CD4-positive, CD25-positive, alpha-beta regulatory T cell (primary cell): ENCODE measurements around the gene OASL. TPM values are rescaled to one million over a fixed set of nuclear protein-coding genes. Genes with fewer than 3 reads are reported as not detected.

Experiments
- ATAC-seq, 2 donors: fragments of 150-1000 bp; cut with Tn5 transposase; one replicate each; pipeline ENCODE4 v1.10.0; 2021; ENCODE audit warnings: low read depth in 2 of 2, moderate number of reproducible peaks in 2 of 2, moderate library complexity in 1 of 2
- DNase-seq, 3 donors: peaks; one replicate each; pipeline versions ENCODE4 v3.0.0 to v3.0.0-alpha.2; 2012 to 2022; ENCODE audit warnings: mixed read lengths in 1 of 3
- H3K27ac ChIP-seq: one replicate; pipeline ENCODE4 v1.7.0; 2013; ENCODE audit warnings: mild to moderate bottlenecking, low read length; ENCODE audit not compliant: insufficient read depth, poor library complexity, severe bottlenecking
- H3K27me3 ChIP-seq: one replicate; pipeline ENCODE4 v1.7.0; 2013; ENCODE audit warnings: low read length; ENCODE audit not compliant: control insufficient read depth, insufficient read depth
- H3K36me3 ChIP-seq: one replicate; pipeline ENCODE4 v1.7.0; 2013; ENCODE audit warnings: mild to moderate bottlenecking, low read length, moderate library complexity; ENCODE audit not compliant: control insufficient read depth, insufficient read depth
- H3K4me1 ChIP-seq: 2 replicates; pipeline ENCODE4 v1.7.0; 2013; ENCODE audit warnings: mild to moderate bottlenecking, low read length; ENCODE audit not compliant: insufficient read depth, control insufficient read depth, poor library complexity, severe bottlenecking
- H3K4me3 ChIP-seq: one replicate; pipeline ENCODE4 v1.7.0; 2013; ENCODE audit warnings: low read depth, mild to moderate bottlenecking, low read length, moderate library complexity
- H3K9me3 ChIP-seq, 2 experiments: 1 replicate in 1 of 2; 2 replicates in 1 of 2; pipeline ENCODE4 v1.7.0; 2013; ENCODE audit warnings: low read length in 2 of 2, mild to moderate bottlenecking in 1 of 2, moderate library complexity in 1 of 2; ENCODE audit not compliant: control insufficient read depth in 2 of 2
- H3K27ac Mint-ChIP-seq, 3 donors: one replicate each; pipeline ENCODE4 v1.8.0; 2020 to 2022; ENCODE audit warnings: mild to moderate bottlenecking in 3 of 3, mixed read lengths in 3 of 3, moderate library complexity in 2 of 3
- H3K27me3 Mint-ChIP-seq: one replicate; pipeline ENCODE4 v1.8.0; 2022; ENCODE audit warnings: mild to moderate bottlenecking, mixed read lengths
- H3K36me3 Mint-ChIP-seq: one replicate; pipeline ENCODE4 v1.8.0; 2020; ENCODE audit warnings: mixed read lengths
- H3K4me1 Mint-ChIP-seq, 4 donors: one replicate each; pipeline ENCODE4 v1.8.0; 2020 to 2022; ENCODE audit warnings: mixed read lengths in 4 of 4, mild to moderate bottlenecking in 1 of 4
- H3K4me3 Mint-ChIP-seq, 4 donors: one replicate each; pipeline ENCODE4 v1.8.0; 2020 to 2022; ENCODE audit warnings: mild to moderate bottlenecking in 4 of 4, mixed read lengths in 4 of 4, moderate library complexity in 3 of 4
- H3K9me3 Mint-ChIP-seq, 7 donors: one replicate each; pipeline ENCODE4 v1.8.0; 2020 to 2022; ENCODE audit warnings: mixed read lengths in 7 of 7, mild to moderate bottlenecking in 3 of 7, moderate library complexity in 2 of 7
- polyA plus RNA-seq, 4 donors: library from polyadenylated mRNA; unstranded; fragments of 300-500 nt; fragmentation: Illumina TruSeq; gene quantifications; one replicate each; pipeline ENCODE4 v1.2.3, GENCODE V29; 2021
- total RNA-seq: library from RNA; stranded (reverse); gene quantifications from one replicate; pipeline ENCODE4 v1.2.3, GENCODE V29; 2022

Gene OASL
- total and polyA plus RNA-seq, 5 donors from 2014 or later = 9.0 to 19.3 (median 11.7) TPM

DNA sequence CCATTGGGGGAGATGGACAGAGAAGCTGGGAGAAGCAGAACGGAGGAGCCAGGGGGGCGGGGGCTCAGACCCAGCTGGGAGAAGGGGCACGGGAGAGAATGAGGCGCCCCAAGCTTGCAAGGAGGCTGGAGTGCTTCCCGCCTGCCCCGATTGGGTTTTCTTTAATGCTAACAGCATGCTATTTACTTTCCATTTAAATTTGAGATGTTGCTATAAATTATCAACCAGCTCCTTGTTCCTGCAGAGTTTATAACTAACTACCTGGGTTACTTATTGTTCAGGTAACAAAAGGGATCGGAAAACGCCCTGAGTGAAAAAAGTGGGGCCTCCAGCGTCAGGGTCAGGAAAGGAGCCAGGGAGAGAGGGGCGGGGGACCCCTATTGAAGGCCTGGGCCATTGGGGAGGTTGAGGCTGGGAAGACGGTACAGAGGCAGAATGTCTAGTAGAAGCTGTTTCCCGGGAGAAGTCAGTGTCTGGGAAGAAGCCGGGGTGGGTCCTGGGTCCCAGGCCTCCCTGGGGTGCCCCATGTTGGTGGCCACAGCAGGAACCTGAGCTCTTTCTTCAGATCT lies 58.2 kb downstream of the OASL start:
- ATAC-seq (no peak), DNase-seq (no peak)
- H3K4me3 Mint-ChIP-seq = no peak overlapping the region
- no peak overlapping the region for H3K27ac Mint-ChIP-seq
- H3K4me1 Mint-ChIP-seq = no peaks in the 10 kb centered on the region
- H3K9me3 ChIP-seq = no peaks in the 10 kb centered on the region
- no peaks in the 10 kb centered on the region for H3K9me3 Mint-ChIP-seq
- no peaks in the 10 kb centered on the region for H3K36me3 Mint-ChIP-seq
- peaks cover 11% of the 10 kb centered on the region for H3K27me3 Mint-ChIP-seq
- no peaks in the 10 kb centered on the region for H3K36me3 ChIP-seq
- no peaks in the 10 kb centered on the region for H3K27me3 ChIP-seq
- H3K4me3 ChIP-seq = no peak overlapping the region
- no peak overlapping the region for H3K27ac ChIP-seq
- no peaks in the 10 kb centered on the region for H3K4me1 ChIP-seq

DNA sequence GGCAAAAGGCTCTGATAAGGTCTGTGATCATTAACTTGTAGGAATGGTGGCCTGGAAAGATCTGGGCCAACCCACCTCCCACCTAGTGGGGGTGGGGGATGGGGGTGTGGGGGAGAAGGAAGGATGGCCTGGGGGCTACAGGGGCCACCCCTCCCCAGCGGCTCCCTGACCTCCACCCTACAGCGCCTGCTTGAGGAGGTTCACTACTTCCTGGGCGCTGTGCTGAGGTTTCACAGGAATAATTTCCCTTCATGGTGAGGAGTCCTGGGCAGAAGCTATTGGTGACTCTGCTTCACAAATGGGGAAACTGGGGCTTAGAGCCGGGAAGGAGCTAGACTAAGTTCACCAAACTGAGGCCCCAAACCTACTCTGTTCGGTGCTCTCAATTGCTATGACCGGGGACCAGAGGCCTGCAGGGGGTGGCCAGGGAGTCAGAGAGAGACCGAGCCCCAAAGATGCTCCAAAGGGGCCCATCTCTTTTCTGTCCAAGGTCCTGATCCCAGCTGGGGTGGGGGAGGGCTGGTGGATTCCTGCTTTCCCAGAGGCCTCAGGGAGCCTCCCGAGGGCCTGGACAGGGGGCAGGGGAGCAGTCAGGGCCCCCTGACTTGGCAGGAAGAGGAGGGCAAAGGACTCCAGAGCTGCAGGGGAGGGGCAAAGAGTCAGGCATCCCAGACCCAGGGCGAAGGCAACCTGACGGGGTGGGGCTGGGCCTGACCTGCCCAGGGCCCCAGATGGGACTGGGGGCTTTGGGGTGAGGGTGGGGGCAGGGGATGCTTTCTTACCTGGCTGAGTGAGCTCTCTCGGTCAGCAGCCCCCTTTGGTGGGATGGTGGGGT lies 59.0 kb downstream of the OASL start:
- Mint-ChIP-seq H3K4me3 (no peak overlapping the region), H3K27ac (peak overlapping the region in 1 of 3 donors; percentile 14), H3K9me3 (no peaks in the 10 kb centered on the region), H3K27me3 (peaks cover 11% of the 10 kb centered on the region), H3K36me3 (no peaks in the 10 kb centered on the region), H3K4me1 (no peaks in the 10 kb centered on the region)
- no peak overlapping the region for H3K4me3 ChIP-seq
- no peaks in the 10 kb centered on the region for H3K9me3 ChIP-seq
- no peak for DNase-seq
- no peak overlapping the region for H3K27ac ChIP-seq
- no peak for ATAC-seq
- no peaks in the 10 kb centered on the region for H3K36me3 ChIP-seq
- no peaks in the 10 kb centered on the region for H3K27me3 ChIP-seq
- no peaks in the 10 kb centered on the region for H3K4me1 ChIP-seq

DNA sequence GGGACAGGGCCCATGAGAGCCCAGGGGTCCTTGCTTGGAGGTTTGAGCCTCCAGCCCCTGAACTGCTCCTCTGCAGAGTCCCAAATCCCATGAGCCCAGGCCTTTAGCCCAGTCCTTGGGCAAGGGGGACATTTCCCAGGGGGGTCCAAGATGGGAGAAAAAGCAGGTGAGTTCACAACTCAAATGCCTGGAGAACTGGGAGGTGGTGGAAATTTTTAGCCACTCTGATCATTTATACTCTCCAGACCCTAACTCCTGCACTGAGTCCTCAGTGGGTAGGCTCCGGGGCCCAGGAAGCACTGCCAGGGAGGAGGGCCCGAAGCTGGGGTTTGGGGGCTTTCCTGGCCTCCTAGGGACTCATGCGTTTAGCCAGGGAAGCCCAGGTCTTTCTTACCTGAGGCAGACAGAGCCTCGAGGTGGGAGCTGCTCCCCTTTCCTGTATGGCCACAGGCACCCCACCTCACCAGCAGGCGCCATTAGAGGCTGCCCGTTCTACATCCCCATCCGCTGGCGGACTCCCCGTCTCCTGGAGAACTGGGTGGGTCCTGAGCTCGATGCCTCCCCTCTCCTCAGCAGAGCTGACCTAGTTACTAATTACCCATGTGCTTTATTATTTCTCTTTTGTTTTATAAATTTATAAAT lies 59.7 kb downstream of the OASL start:
- Mint-ChIP-seq H3K9me3 (no peaks in the 10 kb centered on the region), H3K4me3 (no peak overlapping the region), H3K36me3 (no peaks in the 10 kb centered on the region), H3K27me3 (peaks cover 11% of the 10 kb centered on the region), H3K27ac (no peak overlapping the region), H3K4me1 (no peaks in the 10 kb centered on the region)
- Histone ChIP-seq H3K4me3 (no peak overlapping the region), H3K36me3 (no peaks in the 10 kb centered on the region), H3K4me1 (no peaks in the 10 kb centered on the region), H3K27ac (no peak overlapping the region), H3K27me3 (no peaks in the 10 kb centered on the region), H3K9me3 (no peaks in the 10 kb centered on the region)
- no peak for DNase-seq
- ATAC-seq = no peak

DNA sequence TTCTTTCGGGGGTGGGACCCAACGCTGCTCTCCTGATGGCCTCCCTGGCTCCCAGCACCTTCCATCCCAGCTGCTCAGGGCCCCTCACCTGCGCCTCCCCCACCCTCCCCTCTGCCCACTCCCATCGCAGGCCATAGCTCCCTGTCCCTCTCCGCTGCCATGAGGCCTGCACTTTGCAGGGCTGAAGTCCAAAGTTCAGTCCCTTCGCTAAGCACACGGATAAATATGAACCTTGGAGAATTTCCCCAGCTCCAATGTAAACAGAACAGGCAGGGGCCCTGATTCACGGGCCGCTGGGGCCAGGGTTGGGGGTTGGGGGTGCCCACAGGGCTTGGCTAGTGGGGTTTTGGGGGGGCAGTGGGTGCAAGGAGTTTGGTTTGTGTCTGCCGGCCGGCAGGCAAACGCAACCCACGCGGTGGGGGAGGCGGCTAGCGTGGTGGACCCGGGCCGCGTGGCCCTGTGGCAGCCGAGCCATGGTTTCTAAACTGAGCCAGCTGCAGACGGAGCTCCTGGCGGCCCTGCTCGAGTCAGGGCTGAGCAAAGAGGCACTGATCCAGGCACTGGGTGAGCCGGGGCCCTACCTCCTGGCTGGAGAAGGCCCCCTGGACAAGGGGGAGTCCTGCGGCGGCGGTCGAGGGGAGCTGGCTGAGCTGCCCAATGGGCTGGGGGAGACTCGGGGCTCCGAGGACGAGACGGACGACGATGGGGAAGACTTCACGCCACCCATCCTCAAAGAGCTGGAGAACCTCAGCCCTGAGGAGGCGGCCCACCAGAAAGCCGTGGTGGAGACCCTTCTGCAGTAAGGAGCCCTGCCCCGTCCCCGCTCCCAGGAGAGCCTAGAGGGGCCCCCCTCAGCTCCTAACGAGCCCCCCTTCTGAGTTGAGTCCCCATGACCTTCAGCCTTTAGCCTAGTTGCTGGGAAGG lies 60.5 kb downstream of the OASL start, which contains the start of gene HNF1A:
TSS of gene HNF1A (plus strand) at position 248 of the 924 bp plus-strand sequence. CDS start at position 474, 226 bp downstream.
- no peak within 1 kb of the TSS for H3K27ac ChIP-seq
- H3K4me1 Mint-ChIP-seq = no peaks in the 10 kb centered on the region
- no peaks in the 10 kb centered on the region for H3K9me3 ChIP-seq
- peaks cover 10% of the 10 kb centered on the region for H3K27me3 Mint-ChIP-seq
- H3K36me3 ChIP-seq = no peaks in the 10 kb centered on the region
- DNase-seq (no peak), ATAC-seq (no peak)
- no peaks in the 10 kb centered on the region for H3K36me3 Mint-ChIP-seq
- H3K27ac Mint-ChIP-seq = no peak within 1 kb of the TSS
- H3K4me1 ChIP-seq = no peaks in the 10 kb centered on the region
- no peaks in the 10 kb centered on the region for H3K9me3 Mint-ChIP-seq
- H3K27me3 ChIP-seq = no peaks in the 10 kb centered on the region
- no peak within 1 kb of the TSS for H3K4me3 ChIP-seq
- no peak within 1 kb of the TSS for H3K4me3 Mint-ChIP-seq

GRCh38 chr12:120977531-120978295 lies 61.3 kb downstream of the OASL start:
- Histone ChIP-seq H3K4me1 (no peaks in the 10 kb centered on the region), H3K9me3 (no peaks in the 10 kb centered on the region), H3K4me3 (no peak overlapping the region), H3K27ac (no peak overlapping the region), H3K36me3 (no peaks in the 10 kb centered on the region), H3K27me3 (no peaks in the 10 kb centered on the region)
- DNase-seq = no peak
- Mint-ChIP-seq H3K4me1 (no peaks in the 10 kb centered on the region), H3K4me3 (no peak overlapping the region), H3K9me3 (no peaks in the 10 kb centered on the region), H3K27ac (no peak overlapping the region), H3K27me3 (peaks cover 6% of the 10 kb centered on the region), H3K36me3 (no peaks in the 10 kb centered on the region)
- no peak for ATAC-seq

DNA sequence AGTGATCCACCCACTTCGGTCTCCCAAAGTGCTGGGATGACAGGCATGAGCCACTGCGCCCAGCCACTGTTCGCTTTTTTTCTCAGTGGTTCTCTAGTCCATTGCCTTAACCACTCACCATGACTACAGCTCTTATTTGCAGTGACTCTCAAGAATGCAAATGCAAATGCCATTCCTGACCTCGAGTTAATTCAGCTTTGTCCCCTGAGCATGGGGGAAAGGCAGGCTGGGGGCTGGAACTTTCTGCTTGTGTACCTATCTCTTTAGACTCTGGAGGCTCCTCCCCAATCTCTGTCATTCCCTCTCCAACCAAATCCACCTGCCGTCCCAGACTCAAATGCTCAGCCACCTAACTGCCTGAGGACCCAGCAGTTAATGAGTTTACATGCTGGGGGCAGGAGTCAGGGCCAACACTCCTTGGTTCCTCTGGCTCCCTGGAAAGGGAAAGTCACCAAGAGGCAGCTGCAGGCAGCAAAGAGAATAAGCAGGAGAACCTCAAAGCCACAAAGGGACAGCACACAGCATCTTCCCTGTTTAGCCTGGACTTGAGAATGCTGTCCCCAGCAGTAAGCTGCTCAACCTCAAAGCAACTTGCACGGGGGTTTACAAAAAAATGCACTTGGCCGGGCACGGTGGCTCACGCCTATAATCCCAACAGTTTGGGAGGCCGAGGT lies 66.0 kb downstream of the OASL start:
- Mint-ChIP-seq H3K27me3 (peaks cover 17% of the 10 kb centered on the region), H3K4me3 (peak overlapping the region in 1 of 4 donors; percentile 62), H3K36me3 (no peaks in the 10 kb centered on the region), H3K9me3 (no peaks in the 10 kb centered on the region), H3K27ac (no peak overlapping the region), H3K4me1 (peaks cover 0 to 9% (median 2%) of the 10 kb centered on the region in 4 donors)
- no peak overlapping the region for H3K4me3 ChIP-seq
- ATAC-seq (no peak), DNase-seq (no peak)
- no peak overlapping the region for H3K27ac ChIP-seq
- no peaks in the 10 kb centered on the region for H3K9me3 ChIP-seq
- no peaks in the 10 kb centered on the region for H3K27me3 ChIP-seq
- H3K4me1 ChIP-seq = no peaks in the 10 kb centered on the region
- H3K36me3 ChIP-seq = no peaks in the 10 kb centered on the region
